CD14-positive monocyte (primary cell): ENCODE results near the gene SCUBE2. TPM values are rescaled to one million over a fixed set of nuclear protein-coding genes. Genes with fewer than 3 reads are reported as not detected.

ENCODE experiments used
- DNase-seq, 3 donors: peaks; one replicate each; pipeline ENCODE4 v3.0.0-alpha.2; 2011 to 2022
- H2AFZ ChIP-seq: 2 replicates; pipeline ENCODE4 v1.6.0; 2012; ENCODE audit warnings: mild to moderate bottlenecking, low read depth, low read length, inconsistent platforms; ENCODE audit not compliant: insufficient read depth, poor library complexity, severe bottlenecking
- H3K27ac ChIP-seq, 2 donors: 1 replicate in 1 of 2; 2 replicates in 1 of 2; pipeline ENCODE4 v1.5.1; 2012 to 2013; ENCODE audit warnings: low read length in 2 of 2, control low read depth in 1 of 2, inconsistent platforms in 1 of 2, low read depth in 1 of 2, mild to moderate bottlenecking in 1 of 2
- H3K27me3 ChIP-seq, 2 donors: one replicate each; pipeline versions ENCODE4 v1.6.0 to v1.6.1; 2011 to 2013; ENCODE audit warnings: low read length in 2 of 2; ENCODE audit not compliant: control insufficient read depth in 2 of 2, insufficient read depth in 2 of 2
- H3K36me3 ChIP-seq, 2 donors: replicated peaks in 1 of 2; 1 replicate in 1 of 2; 2 replicates in 1 of 2; pipeline versions ENCODE4 v1.5.1 to v1.6.1; 2012 to 2013; ENCODE audit warnings: low read length in 2 of 2, control low read depth in 1 of 2, inconsistent platforms in 1 of 2, mild to moderate bottlenecking in 1 of 2; ENCODE audit not compliant: insufficient read depth in 2 of 2, control insufficient read depth in 1 of 2
- H3K4me1 ChIP-seq, 2 donors: 1 replicate in 1 of 2; 2 replicates in 1 of 2; pipeline versions ENCODE4 v1.5.1 to v1.6.1; 2012 to 2013; ENCODE audit warnings: low read length in 2 of 2, control low read depth in 1 of 2, inconsistent platforms in 1 of 2, mild to moderate bottlenecking in 1 of 2, moderate library complexity in 1 of 2; ENCODE audit not compliant: insufficient read depth in 2 of 2, control insufficient read depth in 1 of 2
- H3K4me2 ChIP-seq: replicated peaks from 2 replicates; pipeline ENCODE3; 2012; ENCODE audit warnings: low read length, moderate library complexity, mild to moderate bottlenecking; ENCODE audit not compliant: poor library complexity, severe bottlenecking; ENCODE audit errors: extremely low read depth
- H3K4me3 ChIP-seq, 3 experiments: fragments of 200-600 bp in 1 of 3; sonication (generic) in 1 of 3; replicated peaks in 1 of 3; 1 replicate in 2 of 3; 2 replicates in 1 of 3; pipeline ENCODE4 v1.5.1; 2011 to 2013; ENCODE audit warnings: low read length in 3 of 3, mild to moderate bottlenecking in 3 of 3, control low read depth in 2 of 3, low read depth in 2 of 3, inconsistent platforms in 1 of 3, moderate library complexity in 1 of 3
- H3K79me2 ChIP-seq: 2 replicates; pipeline ENCODE4 v1.6.0; 2012; ENCODE audit warnings: mild to moderate bottlenecking, control low read depth, inconsistent platforms, low read length, moderate library complexity; ENCODE audit not compliant: insufficient read depth
- H3K9ac ChIP-seq: 2 replicates; pipeline ENCODE4 v1.6.0; 2017; ENCODE audit warnings: low read length, mild to moderate bottlenecking; ENCODE audit not compliant: insufficient read depth, poor library complexity, severe bottlenecking
- H3K9me3 ChIP-seq, 2 donors: replicated peaks in 1 of 2; 1 replicate in 1 of 2; 2 replicates in 1 of 2; pipeline versions ENCODE4 v1.5.1 to v1.6.1; 2012 to 2013; ENCODE audit warnings: low read length in 2 of 2, control low read depth in 1 of 2; ENCODE audit not compliant: control insufficient read depth in 1 of 2, insufficient read depth in 1 of 2
- H4K20me1 ChIP-seq: 2 replicates; pipeline ENCODE4 v1.6.0; 2012; ENCODE audit warnings: mild to moderate bottlenecking, low read length, control low read depth, moderate library complexity; ENCODE audit not compliant: insufficient read depth
- H3K27ac Mint-ChIP-seq, 7 donors: one replicate each; pipeline ENCODE4 v1.8.0; 2020; ENCODE audit warnings: mild to moderate bottlenecking in 7 of 7, mixed read lengths in 7 of 7, moderate library complexity in 6 of 7, inconsistent platforms in 2 of 7
- H3K27me3 Mint-ChIP-seq, 3 donors: one replicate each; pipeline ENCODE4 v1.8.0; 2021 to 2022; ENCODE audit warnings: low read depth in 3 of 3, mild to moderate bottlenecking in 3 of 3, mixed read lengths in 3 of 3, moderate library complexity in 3 of 3, inconsistent platforms in 1 of 3
- H3K36me3 Mint-ChIP-seq, 2 donors: one replicate each; pipeline ENCODE4 v1.8.0; 2020; ENCODE audit warnings: mixed read lengths in 2 of 2, inconsistent platforms in 1 of 2, mild to moderate bottlenecking in 1 of 2
- H3K4me1 Mint-ChIP-seq: one replicate; pipeline ENCODE4 v1.8.0; 2020; ENCODE audit warnings: mild to moderate bottlenecking, mixed read lengths
- H3K4me3 Mint-ChIP-seq, 2 donors: one replicate each; pipeline ENCODE4 v1.8.0; 2020; ENCODE audit warnings: mild to moderate bottlenecking in 2 of 2, mixed read lengths in 2 of 2, moderate library complexity in 1 of 2
- H3K9me3 Mint-ChIP-seq, 7 donors: one replicate each; pipeline ENCODE4 v1.8.0; 2020 to 2022; ENCODE audit warnings: mixed read lengths in 7 of 7, mild to moderate bottlenecking in 6 of 7, moderate library complexity in 6 of 7, inconsistent platforms in 2 of 7
- CTCF ChIP-seq: fragments of 200-600 bp; IDR thresholded peaks from one replicate; pipeline ENCODE4 v1.8.0; 2022; ENCODE audit warnings: antibody characterized with exemption, mild to moderate bottlenecking
- WGBS: methylation state at CpG from one replicate; pipeline ENCODE4 v1.1.5; 2013; ENCODE audit warnings: missing lambda C conversion rate; ENCODE audit not compliant: insufficient coverage; 5-methylcytosine and 5-hydroxymethylcytosine counted together
- intact Hi-C, 2 donors: fragments of 100-400 bp; cut with micrococcal nuclease; formaldehyde crosslinking; loops; one replicate each; pipeline versions ENCODE4 v1.15.0 to v1.15.1; 2023
- polyA plus RNA-seq, 3 donors: library from polyadenylated mRNA; depleted of rRNA in 1 of 3; unstranded in 2 of 3; stranded (reverse) in 1 of 3; fragments of 300-500 nt in 2 of 3; fragments of >200 nt in 1 of 3; fragmentation: Illumina TruSeq in 2 of 3; gene quantifications; 1 replicate in 2 of 3; 2 replicates in 1 of 3; pipeline ENCODE4 v1.2.3, GENCODE V29; 2012 to 2021

SCUBE2 gene
- polyA plus RNA-seq, 3 donors, result 0.21 to 0.36 TPM; not detected in 1

GRCh38 chr11:8973121-8973520, 118.3 kb downstream of the SCUBE2 start:
- no peak overlapping the region for H3K4me2 ChIP-seq
- no peak overlapping the region for H3K4me3 ChIP-seq
- H3K4me3 Mint-ChIP-seq, result no peak overlapping the region
- 32% methylated on average over 2 of the region's 3 CpGs for WGBS
- H3K9ac ChIP-seq, result no peak overlapping the region
- H3K36me3 ChIP-seq, result no peaks in the 10 kb centered on the region
- no peaks in the 10 kb centered on the region for H3K9me3 ChIP-seq
- TF ChIP-seq CTCF, result no peak
- H3K9me3 Mint-ChIP-seq, result no peaks in the 10 kb centered on the region
- H3K4me1 Mint-ChIP-seq, result peaks cover 5% of the 10 kb centered on the region
- H2AFZ ChIP-seq, result no peak overlapping the region
- H3K27me3 ChIP-seq, result no peaks in the 10 kb centered on the region
- peak in 1 of 3 donors; percentile 20 for DNase-seq
- no peaks in the 10 kb centered on the region for H3K4me1 ChIP-seq
- H3K27ac Mint-ChIP-seq, result peak overlapping the region in 3 of 7 donors; percentile 59 to 74 (median 64)
- H4K20me1 ChIP-seq, result no peaks in the 10 kb centered on the region
- H3K79me2 ChIP-seq, result no peaks in the 10 kb centered on the region
- H3K27ac ChIP-seq, result no peak overlapping the region
- intact Hi-C loops, result no loop called here
- peaks cover 0 to 3% (median 1%) of the 10 kb centered on the region in 3 donors for H3K27me3 Mint-ChIP-seq
- H3K36me3 Mint-ChIP-seq, result peaks cover 0 to 3% of the 10 kb centered on the region in 2 donors

- Mint-ChIP-seq H3K36me3 (peaks cover 0 to 6% of the 10 kb centered on the region in 2 donors), H3K27me3 (peaks cover 0 to 3% (median 1%) of the 10 kb centered on the region in 3 donors), H3K4me3 (no peak overlapping the region), H3K27ac (no peak overlapping the region), H3K9me3 (no peaks in the 10 kb centered on the region), H3K4me1 (peaks cover 9% of the 10 kb centered on the region)
- Histone ChIP-seq H3K9ac (no peak overlapping the region), H2AFZ (no peak overlapping the region), H3K79me2 (no peaks in the 10 kb centered on the region), H4K20me1 (no peaks in the 10 kb centered on the region), H3K36me3 (no peaks in the 10 kb centered on the region), H3K9me3 (no peaks in the 10 kb centered on the region), H3K4me1 (no peaks in the 10 kb centered on the region), H3K27me3 (no peaks in the 10 kb centered on the region), H3K27ac (no peak overlapping the region), H3K4me3 (no peak overlapping the region), H3K4me2 (no peak overlapping the region)
- DNase-seq, result no peak
- 100% methylated on average over 1 of the region's 1 CpG for WGBS
- TF ChIP-seq CTCF, result no peak
- intact Hi-C loops, result no loop called here
Measured at GRCh38 chr11:8971924-8972316, 119.5 kb downstream of the SCUBE2 start.
